HTR-8/SVneo (cell line): ENCODE measurements around the gene PBXIP1.

ENCODE experiments used
- DNase-seq: peaks from one replicate; pipeline ENCODE4 v3.0.0; 2011; ENCODE audit warnings: low spot score, mixed read lengths; ENCODE audit not compliant: insufficient read length
- FAIRE-seq: peaks from 2 replicates; lab custom pipeline; 2011; peaks lifted over from hg19 to GRCh38; lab: Jason Lieb, UNC

Gene PBXIP1

DNA sequence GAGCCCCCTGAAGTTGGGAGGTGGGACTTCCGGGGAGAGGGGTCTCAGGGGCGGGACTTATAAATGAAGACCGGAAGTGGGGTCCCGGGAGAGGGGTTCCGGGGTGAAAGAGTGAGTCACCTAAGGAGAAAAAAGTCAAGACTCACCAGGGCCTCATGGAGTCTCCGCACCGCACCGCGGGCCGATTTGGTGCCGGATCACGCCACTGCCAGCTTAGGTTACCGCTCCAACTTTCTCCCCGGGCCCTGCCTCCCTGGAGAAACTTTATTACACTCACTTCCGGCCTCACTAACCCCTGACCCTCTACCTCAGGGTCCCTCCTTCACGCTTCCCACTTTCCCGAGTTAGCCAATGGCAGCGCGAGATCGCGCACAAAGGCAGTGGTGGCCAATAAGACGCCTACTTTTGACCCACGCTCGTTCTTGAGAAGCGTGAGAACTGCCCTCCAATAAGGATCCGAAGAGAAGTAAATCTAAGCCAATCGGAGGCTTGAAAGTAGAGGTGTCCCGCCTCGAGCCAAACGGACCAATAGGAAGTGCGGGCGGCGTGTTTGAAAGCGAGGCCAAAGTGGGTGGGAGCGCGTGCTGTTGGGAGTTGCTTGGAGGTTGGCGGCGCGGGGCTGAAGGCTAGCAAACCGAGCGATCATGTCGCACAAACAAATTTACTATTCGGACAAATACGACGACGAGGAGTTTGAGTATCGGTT, 18.4 kb upstream of the PBXIP1 start, which contains the start of gene CKS1B:
CKS1B (plus strand) TSS at position 580 of the 706 bp plus-strand sequence; CDS start at position 645, 65 bp downstream.
- peak; percentile 88 for DNase-seq
- peak; percentile 23 for FAIRE-seq

DNA sequence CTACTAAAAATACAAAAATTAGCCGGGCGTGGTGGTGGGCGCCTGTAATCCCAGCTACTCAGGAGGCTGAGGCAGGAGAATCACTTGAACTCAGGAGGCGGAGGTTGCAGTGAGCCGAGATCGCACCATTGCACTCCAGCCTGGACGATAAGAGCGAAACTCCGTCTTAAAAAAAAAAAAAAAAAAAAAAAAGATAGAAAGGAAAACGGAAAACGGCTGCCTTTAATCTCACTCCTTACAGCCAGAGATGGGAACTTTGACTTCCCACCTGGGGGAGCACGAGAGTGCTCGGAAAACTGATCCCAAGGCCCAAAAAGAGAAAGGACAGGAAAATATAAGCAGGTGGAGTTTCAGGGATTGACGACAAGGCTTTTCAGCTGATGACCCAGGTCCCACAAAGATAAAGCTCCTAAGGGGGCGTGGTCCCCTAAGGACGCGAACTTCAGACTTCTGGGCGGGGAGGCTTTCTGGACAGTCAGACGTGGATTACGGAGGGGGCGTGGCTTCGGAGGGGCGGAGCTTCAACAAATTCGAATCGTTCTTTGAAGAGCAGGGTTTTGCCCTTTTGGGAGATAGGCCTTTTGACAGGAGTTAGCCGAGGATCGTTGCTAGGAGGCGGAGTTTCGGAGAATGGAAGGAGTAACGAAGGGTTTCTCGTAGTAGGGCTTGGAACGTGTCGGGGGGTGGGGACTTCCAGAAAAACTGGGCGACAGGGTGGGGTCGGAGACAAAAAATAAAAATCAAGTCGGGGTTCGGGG, 17.6 kb upstream of the PBXIP1 start:
- DNase-seq (peak; percentile 77), FAIRE-seq (no peak)

DNA sequence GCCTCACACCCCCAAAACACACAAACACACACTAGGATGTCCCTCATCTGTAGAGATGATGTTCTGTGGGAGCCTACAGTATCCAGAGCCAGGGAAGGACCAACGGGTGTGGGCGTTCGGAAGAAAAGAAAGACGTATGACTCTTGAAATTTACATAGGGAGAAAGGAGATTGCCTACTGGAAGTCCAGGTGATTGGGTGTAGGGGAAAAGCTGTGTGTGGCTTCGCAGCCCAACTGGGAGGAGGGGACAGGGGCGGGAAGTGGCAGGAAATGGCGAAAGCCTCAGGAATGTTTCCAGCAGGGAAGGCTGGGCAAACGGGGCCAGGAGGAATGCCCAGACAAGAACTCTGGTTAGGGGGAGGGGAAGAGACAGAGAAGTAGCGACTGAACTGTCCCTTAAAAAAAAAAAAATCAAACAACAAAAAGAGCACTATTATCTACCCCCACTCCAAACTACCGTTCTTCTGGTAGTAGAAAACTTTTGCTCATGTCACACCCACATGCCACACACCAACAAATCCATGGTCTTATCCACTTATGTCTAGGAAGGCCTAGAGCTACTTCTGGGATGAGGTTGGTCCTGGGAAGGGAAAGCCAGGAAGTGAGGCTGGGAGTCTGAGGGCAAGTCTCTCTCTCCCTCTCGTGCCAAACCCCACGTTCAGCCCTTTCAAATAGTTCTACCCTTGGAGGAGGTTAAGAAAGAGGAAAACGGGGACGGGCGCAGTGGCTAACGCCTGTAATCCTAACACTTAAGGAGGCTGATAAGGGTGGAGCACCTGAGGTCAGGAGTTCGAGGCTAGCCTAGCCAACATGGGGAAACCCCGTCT, 16.8 kb upstream of the PBXIP1 start:
- no peak for FAIRE-seq

DNA sequence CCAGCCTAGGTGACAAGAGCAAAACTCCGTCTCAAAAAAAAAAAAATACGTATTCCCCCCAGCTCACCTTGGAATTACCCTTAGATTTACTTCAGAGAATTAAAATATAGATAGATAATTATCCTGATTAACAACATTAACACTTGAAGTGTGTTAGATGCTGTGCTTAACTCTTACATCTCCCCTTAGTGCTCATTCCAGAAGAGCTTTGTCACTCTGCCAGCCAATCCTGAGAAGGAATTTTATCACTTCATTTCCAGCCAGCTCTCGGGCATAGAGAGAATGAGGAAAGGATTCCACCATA, 16.3 kb upstream of the PBXIP1 start:
- DNase-seq = no peak

More for the DNA sequence above, 16.8 kb upstream of the PBXIP1 start:
- DNase-seq = peak; percentile 76

DNA sequence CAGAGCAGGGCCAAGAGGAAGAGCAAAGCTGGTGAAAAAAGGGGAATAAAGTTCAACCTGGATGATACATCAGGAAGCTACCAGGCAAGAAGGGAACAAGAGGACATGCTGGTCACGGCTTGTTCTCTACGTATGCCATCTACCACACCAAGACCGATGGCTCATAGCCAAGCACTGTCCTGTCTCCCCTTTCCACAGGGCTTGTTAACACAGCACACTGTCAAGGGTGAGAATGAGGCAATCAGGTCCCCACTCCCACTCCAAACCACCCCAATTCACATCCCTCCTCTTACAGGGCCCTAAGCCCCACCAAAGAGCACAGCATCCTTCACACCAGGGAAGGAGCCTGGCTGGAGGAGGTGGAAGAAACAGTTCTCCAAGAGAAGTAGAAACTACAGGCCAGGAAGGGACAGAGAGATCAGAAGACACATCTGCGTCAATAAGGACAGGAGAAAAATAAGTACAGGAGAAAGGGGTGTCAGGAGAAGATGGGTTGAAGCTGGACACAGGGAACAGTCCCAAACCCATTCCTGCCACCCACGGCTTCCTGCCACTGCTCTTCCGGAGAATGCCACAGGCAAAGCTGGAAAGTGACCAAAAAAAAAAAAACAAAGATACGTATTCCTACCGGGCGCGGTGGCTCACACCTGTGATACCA, 15.6 kb upstream of the PBXIP1 start:
- no peak for DNase-seq
- FAIRE-seq = no peak

More for the DNA sequence above, 16.3 kb upstream of the PBXIP1 start:
- no peak for FAIRE-seq

GRCh38 chr1:154970631-154971340, 14.9 kb upstream of the PBXIP1 start, which contains the start of gene SHC1:
TSS of gene SHC1 (minus strand) at chr1:154970747. CDS start at chr1:154970526, 221 bp downstream.
- FAIRE-seq (no peak), DNase-seq (peak; percentile 81)

DNA sequence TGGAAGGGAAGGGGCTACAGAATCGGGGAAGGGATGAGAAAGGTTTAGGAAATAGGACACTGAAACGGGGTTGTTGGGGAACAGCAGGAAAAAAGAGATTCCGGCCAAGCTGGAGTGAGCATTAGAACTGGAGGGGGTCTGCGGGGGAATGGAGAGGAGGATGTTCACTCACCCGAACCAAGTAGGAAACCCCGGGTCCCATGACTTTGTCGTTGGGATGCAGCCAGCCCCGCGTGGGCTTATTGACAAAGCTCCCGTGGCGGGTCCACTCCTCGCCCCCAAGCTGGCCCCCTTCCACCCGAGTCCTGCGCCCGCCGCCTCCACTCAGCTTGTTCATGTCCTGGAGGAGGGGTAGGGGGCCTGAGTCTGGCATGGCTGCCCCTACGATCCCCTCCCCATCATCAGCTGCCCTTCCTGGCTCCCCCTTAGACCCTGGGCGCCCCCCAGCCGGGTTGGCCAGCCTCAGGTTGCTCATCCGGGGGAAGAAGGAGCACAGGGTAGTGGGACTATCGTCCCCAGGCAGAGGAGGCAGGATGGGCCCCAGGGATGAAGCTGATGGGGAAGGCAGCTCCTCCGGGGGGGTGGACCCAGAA, 14.1 kb upstream of the PBXIP1 start:
- FAIRE-seq (no peak), DNase-seq (no peak)

GRCh38 chr1:154969246-154969645, 13.3 kb upstream of the PBXIP1 start:
- no peak for FAIRE-seq
- no peak for DNase-seq

DNA sequence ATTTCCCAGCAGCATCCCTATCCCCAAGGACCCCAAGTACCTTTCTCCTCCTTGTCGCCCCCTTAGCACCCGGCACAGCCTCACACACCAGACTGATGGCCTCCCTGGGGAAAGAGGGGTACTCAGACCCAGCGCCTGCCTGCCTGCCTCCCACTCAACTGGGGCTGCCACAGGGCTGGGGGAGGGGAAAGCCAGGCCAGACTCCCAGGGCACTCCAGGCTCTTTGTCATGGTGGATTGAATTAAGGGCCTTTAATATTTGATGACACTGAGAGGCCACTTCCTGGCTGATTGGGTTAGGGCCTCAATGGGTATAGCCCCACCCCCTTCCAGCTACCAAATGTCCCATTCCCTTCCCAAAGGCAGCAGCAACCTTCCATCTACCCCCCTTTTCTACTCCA, 12.8 kb upstream of the PBXIP1 start:
- FAIRE-seq = no peak
- DNase-seq = no peak

DNA sequence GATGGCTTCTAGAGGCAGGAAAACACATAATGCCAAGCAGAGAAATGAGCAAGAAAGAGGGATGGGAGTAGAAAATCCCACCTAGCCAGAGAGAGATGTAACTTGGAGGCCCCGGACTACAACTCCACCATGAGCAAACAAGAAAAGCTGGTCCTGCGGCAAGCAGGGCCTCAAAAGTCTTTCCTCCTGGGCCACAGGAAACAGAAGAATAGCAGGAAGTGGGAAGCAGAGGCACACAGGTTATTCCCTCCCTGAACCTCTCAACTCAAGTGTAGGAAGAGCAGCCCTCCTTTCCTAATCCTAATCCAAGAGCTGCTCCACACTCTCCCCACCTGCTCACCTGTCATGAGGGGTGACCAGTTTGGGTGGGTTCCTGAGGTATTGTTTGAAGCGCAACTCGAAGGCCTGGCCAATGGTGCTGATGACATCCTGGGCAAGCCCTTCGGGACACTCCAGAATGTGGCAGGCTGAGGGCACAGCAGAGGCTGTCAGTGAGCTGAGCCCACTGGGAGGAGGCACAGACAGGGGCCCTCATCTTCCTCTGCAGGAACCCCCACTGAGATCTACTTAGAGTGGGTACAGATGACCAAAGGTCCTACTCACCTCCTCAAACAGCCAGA, 11.5 kb upstream of the PBXIP1 start:
- FAIRE-seq (no peak), DNase-seq (no peak)

GRCh38 chr1:154966111-154966510, 10.2 kb upstream of the PBXIP1 start:
- FAIRE-seq = no peak

DNA sequence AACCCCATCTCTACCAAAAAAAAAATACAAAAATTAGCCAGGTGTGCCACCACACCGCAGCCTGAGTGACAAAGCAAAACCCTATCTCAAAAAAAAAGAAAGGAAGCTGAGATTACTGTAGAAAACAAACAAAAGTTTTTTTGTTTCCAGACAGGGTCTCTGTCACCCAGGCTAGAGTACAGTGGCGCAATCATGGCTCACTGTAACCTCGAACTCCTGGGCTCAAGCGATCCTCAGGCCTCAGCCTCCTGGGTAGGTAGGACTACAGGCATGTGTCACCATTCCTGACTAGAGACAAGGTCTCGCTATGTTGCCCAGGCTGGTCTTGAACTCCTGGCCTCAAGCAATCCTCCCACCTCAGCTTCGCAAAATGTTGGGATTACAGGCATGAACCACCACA, 8.5 kb upstream of the PBXIP1 start:
- FAIRE-seq = no peak

More at GRCh38 chr1:154966111-154966510, 10.2 kb upstream of the PBXIP1 start:
- DNase-seq = no peak

GRCh38 chr1:154963643-154964042, 7.7 kb upstream of the PBXIP1 start:
- DNase-seq (no peak), FAIRE-seq (no peak)

More for the DNA sequence above, 8.5 kb upstream of the PBXIP1 start:
- DNase-seq = no peak

- no peak for FAIRE-seq
- DNase-seq = no peak
Measured at GRCh38 chr1:154962795-154963330, 7.0 kb upstream of the PBXIP1 start.

GRCh38 chr1:154962156-154962749, 6.4 kb upstream of the PBXIP1 start:
- DNase-seq (no peak), FAIRE-seq (no peak)

GRCh38 chr1:154961207-154962155, 5.6 kb upstream of the PBXIP1 start, which contains the start of gene PYGO2:
TSS of gene PYGO2 (minus strand) at chr1:154961782. CDS start at chr1:154961576, 206 bp downstream.
- FAIRE-seq (peak; percentile 13), DNase-seq (peak; percentile 64)
